T-helper 17 cell (primary cell): ENCODE measurements around the gene OR10D3. TPM values are rescaled to one million over a fixed set of nuclear protein-coding genes. Genes with fewer than 3 reads are reported as not detected.
"Not testable (repeated sequence)": the region's sequence is repeated elsewhere in the genome, so short reads cannot be mapped to it uniquely, and the experiment has no call there.

Experiments used
- ATAC-seq: fragments of 150-1000 bp; cut with Tn5 transposase; 2 replicates; pipeline ENCODE4 v1.10.0; 2021; ENCODE audit warnings: mild to moderate bottlenecking, moderate library complexity
- DNase-seq, 3 donors: peaks; one replicate each; pipeline versions ENCODE4 v3.0.0 to v3.0.0-alpha.2; 2020 to 2021
- H3K9me3 ChIP-seq: one replicate; pipeline ENCODE4 v1.7.0; 2013; ENCODE audit warnings: low read length, mild to moderate bottlenecking; ENCODE audit not compliant: control insufficient read depth, poor library complexity, severe bottlenecking
- H3K27ac Mint-ChIP-seq: one replicate; pipeline ENCODE4 v1.8.0; 2022; ENCODE audit warnings: mild to moderate bottlenecking, moderate library complexity, mixed read lengths
- H3K27me3 Mint-ChIP-seq: one replicate; pipeline ENCODE4 v1.8.0; 2022; ENCODE audit warnings: mixed read lengths
- H3K36me3 Mint-ChIP-seq: one replicate; pipeline ENCODE4 v1.8.0; 2022; ENCODE audit warnings: low read depth, mixed read lengths
- H3K4me1 Mint-ChIP-seq: one replicate; pipeline ENCODE4 v1.8.0; 2022; ENCODE audit warnings: mild to moderate bottlenecking, mixed read lengths
- H3K4me3 Mint-ChIP-seq: one replicate; pipeline ENCODE4 v1.8.0; 2022; ENCODE audit warnings: mild to moderate bottlenecking, moderate library complexity, mixed read lengths
- total RNA-seq, 4 donors: library from RNA in 2 of 4; stranded (reverse) in 2 of 4; gene quantifications; one replicate each; pipeline ENCODE4 v1.2.3 and lab custom pipeline; 2022 to 2026

Gene OR10D3, protein sequence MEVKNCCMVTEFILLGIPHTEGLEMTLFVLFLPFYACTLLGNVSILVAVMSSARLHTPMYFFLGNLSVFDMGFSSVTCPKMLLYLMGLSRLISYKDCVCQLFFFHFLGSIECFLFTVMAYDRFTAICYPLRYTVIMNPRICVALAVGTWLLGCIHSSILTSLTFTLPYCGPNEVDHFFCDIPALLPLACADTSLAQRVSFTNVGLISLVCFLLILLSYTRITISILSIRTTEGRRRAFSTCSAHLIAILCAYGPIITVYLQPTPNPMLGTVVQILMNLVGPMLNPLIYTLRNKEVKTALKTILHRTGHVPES
- not detected for total RNA-seq
- total RNA-seq (lab: John Stamatoyannopoulos, UW) = 0 reads per million in 2 donors

DNA sequence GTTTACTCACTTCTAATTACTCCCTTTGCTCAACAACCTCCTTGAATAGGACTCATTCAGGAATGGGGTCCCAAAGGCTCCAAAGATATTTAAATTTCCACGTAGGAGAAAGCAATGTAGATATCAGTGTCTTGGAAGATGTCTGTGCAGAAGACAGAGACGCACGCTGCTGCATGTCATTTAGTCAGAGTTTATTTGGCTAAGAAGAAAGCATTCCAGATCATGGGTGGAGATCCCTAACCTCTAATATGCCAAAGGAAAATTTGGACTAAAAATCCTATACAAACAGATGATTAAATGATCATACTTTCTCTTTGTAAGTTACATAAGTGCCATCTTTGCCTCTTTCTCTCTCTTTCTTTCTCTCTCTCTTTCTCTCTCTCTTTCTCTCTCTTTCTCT is at the start of gene OR10D3:
Gene OR10D3, plus strand, starts transcription at position 278 of the 400 bp plus-strand sequence. CDS start 1,925 bp downstream, outside the sequence.
- no peaks in the 10 kb centered on the region for H3K9me3 ChIP-seq
- ATAC-seq = no peak
- DNase-seq = no peak
- Mint-ChIP-seq H3K4me3 (no peak within 1 kb of the TSS), H3K27ac (no peak within 1 kb of the TSS), H3K36me3 (no peaks in the 10 kb centered on the region), H3K4me1 (no peaks in the 10 kb centered on the region), H3K27me3 (peaks cover 34% of the 10 kb centered on the region)

DNA sequence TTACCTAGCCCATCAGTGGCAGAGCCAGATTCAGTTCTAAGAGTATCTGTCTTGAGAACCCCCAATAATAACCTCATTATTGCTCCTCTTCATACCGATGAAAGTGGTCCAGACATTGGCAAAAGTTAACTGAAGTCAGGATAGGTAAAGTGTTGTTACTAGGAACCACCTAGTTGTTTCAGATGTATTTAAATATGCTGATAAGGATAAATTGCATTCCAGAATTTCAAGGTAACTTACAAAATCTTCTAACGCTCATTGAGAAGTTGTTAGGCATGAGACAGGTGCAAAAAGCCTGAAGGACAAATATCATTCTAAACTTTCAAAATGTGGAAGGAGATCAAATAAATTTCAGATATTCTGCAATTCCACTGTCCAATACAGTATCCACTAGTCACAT is 40.1 kb upstream of the OR10D3 start:
- Mint-ChIP-seq H3K4me3 (no peak overlapping the region), H3K27ac (no peak overlapping the region), H3K27me3 (no peaks in the 10 kb centered on the region), H3K36me3 (peaks cover 15% of the 10 kb centered on the region), H3K4me1 (no peaks in the 10 kb centered on the region)
- no peak for DNase-seq
- no peaks in the 10 kb centered on the region for H3K9me3 ChIP-seq
- no peak for ATAC-seq

DNA sequence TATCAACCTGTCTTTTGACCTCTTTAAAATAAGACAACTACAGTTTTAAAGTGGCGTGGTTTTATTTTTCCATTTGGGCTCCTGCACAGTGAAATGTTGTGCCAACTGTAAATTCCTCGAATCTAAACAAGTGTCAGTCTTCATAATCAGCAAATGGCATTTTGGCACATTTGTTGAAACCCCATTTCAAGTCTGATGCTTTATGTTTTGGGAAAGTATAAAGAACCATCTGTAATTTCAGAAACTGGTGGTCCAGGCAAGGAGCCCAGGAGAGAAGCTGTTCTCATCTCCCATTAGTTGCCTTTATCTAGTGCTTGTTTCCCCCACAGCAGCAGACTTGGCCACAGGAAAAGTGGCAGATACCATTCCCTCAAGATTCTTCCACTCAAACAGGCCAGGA is 35.2 kb upstream of the OR10D3 start:
- H3K9me3 ChIP-seq = no peaks in the 10 kb centered on the region
- Mint-ChIP-seq H3K27ac (no peak overlapping the region), H3K4me3 (no peak overlapping the region), H3K4me1 (no peaks in the 10 kb centered on the region), H3K36me3 (peaks cover 12% of the 10 kb centered on the region), H3K27me3 (no peaks in the 10 kb centered on the region)
- ATAC-seq (no peak), DNase-seq (no peak)

DNA sequence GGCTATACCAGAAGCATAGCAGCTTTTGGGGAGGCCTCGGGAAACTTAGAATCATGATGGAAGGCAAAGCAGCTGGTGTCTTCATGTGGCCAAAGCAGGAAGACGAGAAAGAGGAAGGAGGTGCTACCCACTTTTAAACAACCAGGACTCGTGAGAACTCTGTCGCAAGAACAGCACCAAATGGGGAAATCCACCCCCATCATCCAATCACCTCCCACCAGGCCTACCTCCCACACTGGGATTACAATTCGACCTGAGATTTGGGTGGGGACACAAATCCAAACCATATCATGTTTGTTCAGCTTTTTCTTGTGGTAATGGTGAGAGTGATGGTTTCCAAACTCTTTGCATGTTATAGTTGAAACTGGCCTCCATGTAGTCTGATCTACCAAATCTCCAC is 32.5 kb upstream of the OR10D3 start:
- H3K4me1 Mint-ChIP-seq = no peaks in the 10 kb centered on the region
- no peaks in the 10 kb centered on the region for H3K9me3 ChIP-seq
- DNase-seq = no peak
- ATAC-seq = no peak
- peaks cover 13% of the 10 kb centered on the region for H3K27me3 Mint-ChIP-seq
- no peak overlapping the region for H3K4me3 Mint-ChIP-seq
- peaks cover 8% of the 10 kb centered on the region for H3K36me3 Mint-ChIP-seq
- no peak overlapping the region for H3K27ac Mint-ChIP-seq

DNA sequence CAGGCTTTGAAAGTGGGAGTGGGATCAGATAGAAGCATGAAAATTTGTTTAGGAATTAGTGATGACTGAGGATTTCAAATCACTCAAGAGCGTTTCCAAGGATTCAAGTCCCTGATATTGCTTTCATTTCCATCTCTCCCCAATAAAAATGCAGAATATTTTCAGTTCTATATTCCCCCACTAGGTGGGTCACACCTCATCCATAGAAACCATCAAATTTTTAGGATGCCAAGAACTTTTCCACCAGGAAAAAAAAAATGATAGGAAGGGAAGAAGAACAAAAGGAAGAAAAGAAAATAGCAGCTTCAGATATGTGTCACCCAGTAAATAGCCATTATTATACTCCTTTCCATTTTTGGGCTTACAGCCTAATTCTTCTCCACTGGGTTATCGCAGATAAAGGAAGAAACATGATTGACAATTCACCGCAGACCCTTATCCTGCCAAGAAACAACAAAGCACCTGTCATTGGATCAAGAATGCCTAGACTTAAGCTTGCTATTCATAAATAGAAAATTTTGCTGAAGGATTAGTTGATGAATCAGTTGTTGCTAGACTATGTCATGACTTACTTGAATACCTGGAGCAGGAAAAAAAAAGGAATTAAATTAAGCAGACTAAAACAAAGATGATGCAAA is 30.3 kb upstream of the OR10D3 start:
- no peaks in the 10 kb centered on the region for H3K9me3 ChIP-seq
- H3K4me3 Mint-ChIP-seq = no peak overlapping the region
- peaks cover 22% of the 10 kb centered on the region for H3K27me3 Mint-ChIP-seq
- no peak for DNase-seq
- H3K4me1 Mint-ChIP-seq = no peaks in the 10 kb centered on the region
- no peak for ATAC-seq
- H3K27ac Mint-ChIP-seq = no peak overlapping the region
- H3K36me3 Mint-ChIP-seq = peaks cover 5% of the 10 kb centered on the region

DNA sequence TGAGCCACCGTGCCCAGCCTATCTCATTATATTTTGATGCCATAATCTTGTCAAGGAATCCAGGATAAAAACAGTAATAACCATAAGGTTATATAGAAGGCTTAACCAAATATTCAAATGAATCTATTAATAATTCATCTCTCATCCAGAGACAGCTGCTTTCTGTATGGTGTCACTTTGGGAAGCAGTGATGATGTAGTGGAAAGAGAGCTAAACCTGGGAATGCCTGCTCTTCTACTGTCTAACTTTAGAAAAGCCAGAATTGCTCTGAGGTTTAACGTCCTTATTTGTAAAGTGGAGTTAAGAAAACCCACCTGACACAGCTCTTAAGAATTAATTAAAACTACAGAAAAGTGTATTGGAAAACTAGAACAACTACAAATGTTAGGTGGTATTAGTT is 29.3 kb upstream of the OR10D3 start:
- no peaks in the 10 kb centered on the region for H3K4me1 Mint-ChIP-seq
- no peak overlapping the region for H3K27ac Mint-ChIP-seq
- no peak overlapping the region for H3K4me3 Mint-ChIP-seq
- ATAC-seq (no peak), DNase-seq (no peak)
- no peaks in the 10 kb centered on the region for H3K9me3 ChIP-seq
- peaks cover 24% of the 10 kb centered on the region for H3K27me3 Mint-ChIP-seq
- H3K36me3 Mint-ChIP-seq = peaks cover 5% of the 10 kb centered on the region

DNA sequence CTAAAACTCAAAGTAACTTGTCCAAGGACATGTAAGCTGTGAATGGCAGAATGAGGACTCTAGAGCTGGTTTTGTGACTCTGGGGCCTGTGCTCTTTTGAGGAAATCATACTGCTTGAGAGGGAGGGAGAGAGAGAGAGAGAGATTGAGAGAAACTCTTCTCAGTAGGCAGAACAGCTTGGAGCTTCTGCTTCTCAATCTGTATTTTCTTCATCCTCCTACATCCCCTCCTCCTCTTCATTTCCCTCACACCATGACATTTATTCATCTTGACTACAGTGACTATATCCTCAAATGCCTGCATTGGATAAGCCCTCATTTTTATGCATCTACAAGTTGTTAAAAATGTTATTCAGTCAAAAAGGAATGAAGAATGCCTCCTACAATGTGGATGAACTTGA is 23.7 kb upstream of the OR10D3 start:
- no peak for DNase-seq

DNA sequence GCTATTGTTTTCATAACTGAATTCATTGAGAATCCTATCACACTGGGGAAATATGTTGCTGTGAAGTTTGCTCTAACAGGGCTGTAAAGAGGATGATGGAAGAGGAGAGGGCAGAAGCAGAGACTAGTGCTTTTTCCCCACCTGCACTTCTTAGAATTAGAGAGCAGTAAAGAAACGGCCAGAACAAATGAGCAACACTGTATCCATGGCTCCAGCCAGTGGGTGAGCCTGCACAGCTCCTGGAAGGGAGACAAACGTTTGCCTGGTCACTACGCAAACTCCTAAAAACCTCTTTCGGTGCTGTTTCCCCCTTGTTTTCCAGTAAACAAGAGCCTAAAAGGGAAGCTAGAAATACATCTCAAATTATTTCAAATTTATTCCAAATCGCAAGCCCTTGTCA is 22.2 kb upstream of the OR10D3 start:
- H3K9me3 ChIP-seq = no peaks in the 10 kb centered on the region
- Mint-ChIP-seq H3K36me3 (no peaks in the 10 kb centered on the region), H3K27ac (no peak overlapping the region), H3K4me1 (no peaks in the 10 kb centered on the region), H3K4me3 (no peak overlapping the region), H3K27me3 (peaks cover 22% of the 10 kb centered on the region)
- DNase-seq (no peak), ATAC-seq (no peak)

More for the DNA sequence above, 23.7 kb upstream of the OR10D3 start:
- no peaks in the 10 kb centered on the region for H3K9me3 ChIP-seq
- no peak for ATAC-seq
- no peaks in the 10 kb centered on the region for H3K4me1 Mint-ChIP-seq
- no peak overlapping the region for H3K27ac Mint-ChIP-seq
- peaks cover 33% of the 10 kb centered on the region for H3K27me3 Mint-ChIP-seq
- no peaks in the 10 kb centered on the region for H3K36me3 Mint-ChIP-seq
- H3K4me3 Mint-ChIP-seq = no peak overlapping the region

DNA sequence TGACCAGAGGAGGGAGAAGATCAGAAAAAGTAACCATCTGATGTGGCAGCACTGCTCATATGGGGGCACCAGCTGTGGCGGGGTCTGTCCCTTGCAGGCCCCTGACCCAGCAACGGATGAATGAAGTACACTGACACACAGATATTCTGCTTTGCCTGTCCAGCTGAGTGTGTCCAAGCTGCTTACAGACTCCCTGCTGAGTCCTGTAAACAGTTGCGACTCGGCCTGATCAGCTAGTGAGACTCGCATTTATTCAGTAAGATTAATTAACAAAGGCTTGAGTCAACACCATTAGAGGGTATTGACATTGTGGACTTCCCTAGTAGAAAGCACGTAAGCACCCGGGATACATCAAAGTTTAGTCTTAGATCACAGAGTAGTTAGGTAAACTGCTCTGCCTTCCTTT is 15.3 kb upstream of the OR10D3 start:
- no peaks in the 10 kb centered on the region for H3K9me3 ChIP-seq
- Mint-ChIP-seq H3K4me1 (no peaks in the 10 kb centered on the region), H3K27ac (no peak overlapping the region), H3K4me3 (no peak overlapping the region), H3K27me3 (peaks cover 31% of the 10 kb centered on the region), H3K36me3 (no peaks in the 10 kb centered on the region)
- ATAC-seq (no peak), DNase-seq (no peak)

DNA sequence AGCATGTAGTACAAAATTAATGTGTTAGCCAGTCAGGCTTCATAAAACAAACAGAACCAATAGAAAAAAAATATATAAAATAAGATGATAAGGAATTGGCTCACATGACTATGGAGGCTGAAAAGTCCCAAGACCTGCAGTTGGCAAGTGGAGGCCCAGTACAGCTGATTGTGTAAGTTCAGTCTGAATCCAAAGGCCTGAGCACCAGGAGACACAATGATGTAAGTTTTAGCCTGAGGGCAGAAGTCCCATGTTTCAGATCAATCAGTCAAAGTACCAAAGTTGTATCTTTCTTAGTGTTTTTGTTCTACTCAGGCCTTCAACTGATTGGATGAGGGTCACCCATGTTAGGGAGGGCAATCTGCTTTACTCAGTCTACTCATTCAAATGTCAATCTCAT is 14.3 kb upstream of the OR10D3 start:
- Mint-ChIP-seq H3K4me3 (no peak overlapping the region), H3K4me1 (no peaks in the 10 kb centered on the region), H3K36me3 (no peaks in the 10 kb centered on the region), H3K27me3 (peaks cover 31% of the 10 kb centered on the region), H3K27ac (no peak overlapping the region)
- no peaks in the 10 kb centered on the region for H3K9me3 ChIP-seq
- ATAC-seq (no peak), DNase-seq (no peak)

DNA sequence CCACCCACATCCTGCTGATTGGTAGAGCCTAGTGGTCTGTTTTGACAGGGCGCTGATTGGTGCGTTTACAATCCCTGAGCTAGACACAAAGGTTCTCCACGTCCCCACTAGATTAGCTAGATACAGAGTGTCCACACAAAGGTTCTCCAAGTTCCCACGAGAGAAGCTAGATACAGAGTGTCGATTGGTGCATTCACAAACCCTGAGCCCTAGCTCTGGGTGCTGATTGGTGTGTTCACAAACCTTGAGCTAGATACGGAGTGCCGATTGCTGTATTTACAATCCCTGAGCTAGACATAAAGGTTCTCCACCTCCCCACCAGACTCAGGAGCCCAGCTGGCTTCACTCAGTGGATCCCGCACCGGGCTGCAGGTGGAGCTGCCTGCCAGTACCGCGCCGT is 12.8 kb upstream of the OR10D3 start:
- not testable (repeated sequence) for H3K36me3 Mint-ChIP-seq, H3K4me1 Mint-ChIP-seq, ATAC-seq, DNase-seq, H3K9me3 ChIP-seq, H3K27ac Mint-ChIP-seq, H3K4me3 Mint-ChIP-seq
- H3K27me3 Mint-ChIP-seq = peaks cover 31% of the 10 kb centered on the region

DNA sequence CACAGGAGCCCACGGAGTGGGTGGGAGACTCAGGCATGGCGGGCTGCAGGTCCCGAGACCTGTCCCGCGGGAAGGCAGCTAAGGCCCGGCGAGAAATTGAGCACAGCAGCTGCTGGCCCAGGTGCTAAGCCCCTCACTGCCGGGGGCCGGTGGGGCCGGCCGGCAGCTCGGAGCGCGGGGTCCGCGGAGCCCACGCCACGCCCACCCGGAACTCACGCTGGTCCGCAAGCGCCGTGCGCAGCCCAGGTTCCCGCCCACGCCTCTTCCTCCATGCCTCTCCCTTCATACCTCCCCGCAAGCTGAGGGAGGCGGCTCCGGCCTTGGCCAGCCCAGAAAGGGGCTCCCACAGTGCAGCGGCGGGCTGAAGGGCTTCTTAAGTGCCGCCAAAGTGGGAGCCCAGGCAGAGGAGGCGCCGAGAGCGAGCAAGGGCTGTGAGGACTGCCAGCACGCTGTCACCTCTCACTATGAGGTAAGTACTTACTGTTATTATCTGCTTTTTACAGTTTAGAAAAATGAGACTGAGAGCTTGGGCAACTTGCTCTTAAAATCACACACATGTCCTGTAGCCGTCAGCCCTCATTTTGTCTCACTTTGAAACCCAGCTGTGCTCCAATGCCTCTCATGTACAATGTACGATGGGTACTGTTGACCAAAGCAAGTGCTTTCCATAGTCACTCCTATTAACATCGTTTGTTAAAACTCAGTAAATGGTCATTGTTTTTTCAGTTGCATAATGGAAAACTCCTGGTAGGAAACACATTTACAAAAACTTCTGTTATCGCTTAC is 12.2 kb upstream of the OR10D3 start:
- no peak overlapping the region for H3K4me3 Mint-ChIP-seq
- DNase-seq (no peak), ATAC-seq (no peak)
- no peak overlapping the region for H3K27ac Mint-ChIP-seq
- H3K36me3 Mint-ChIP-seq = no peaks in the 10 kb centered on the region
- H3K27me3 Mint-ChIP-seq = peaks cover 31% of the 10 kb centered on the region
- no peaks in the 10 kb centered on the region for H3K4me1 Mint-ChIP-seq
- H3K9me3 ChIP-seq = no peaks in the 10 kb centered on the region

DNA sequence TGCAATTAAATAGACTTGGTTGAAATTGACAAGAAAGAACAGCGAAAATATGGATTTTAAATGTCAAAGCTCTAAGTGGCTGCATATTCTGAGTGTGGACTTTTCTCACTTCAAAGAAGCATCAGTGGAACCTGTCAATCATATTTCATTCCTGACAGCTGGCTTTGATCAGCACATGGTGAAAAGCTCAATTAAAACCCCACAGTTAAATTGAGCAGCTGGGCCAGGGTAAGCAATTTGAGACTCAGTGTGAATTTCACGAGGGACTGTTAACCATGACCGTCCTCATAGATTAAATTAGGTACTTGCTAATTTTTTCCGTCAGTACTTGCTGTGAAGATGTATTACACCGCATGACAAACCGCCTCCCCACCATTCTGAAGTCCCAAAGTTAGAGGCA is 11.0 kb upstream of the OR10D3 start:
- no peaks in the 10 kb centered on the region for H3K4me1 Mint-ChIP-seq
- no peaks in the 10 kb centered on the region for H3K36me3 Mint-ChIP-seq
- H3K27ac Mint-ChIP-seq = no peak overlapping the region
- H3K9me3 ChIP-seq = no peaks in the 10 kb centered on the region
- DNase-seq (no peak), ATAC-seq (no peak)
- no peak overlapping the region for H3K4me3 Mint-ChIP-seq
- H3K27me3 Mint-ChIP-seq = peaks cover 21% of the 10 kb centered on the region
